Activated naive CD4-positive, alpha-beta T cell treated with anti-CD3 and anti-CD28 coated beads, Interleukin-2, amount 10 ng/mL, durations not matched to agents 7 days and 5 days (primary cell): ENCODE data around the gene PHF23.
A peak's percentile ranks its signal among the peaks of the same experiment; 100 is the strongest.

ENCODE experiments used
- CTCF ChIA-PET: fragments of 350-600 bp; sonication (Branson Sonifier 250); formaldehyde crosslinking; loops from one replicate; lab custom pipeline; 2021; ENCODE audit warnings: antibody characterized with exemption; lab: Charles Lee
- DNase-seq: peaks from one replicate; pipeline ENCODE4 v3.0.0-alpha.2; 2020
- H3K27ac Mint-ChIP-seq: one replicate; pipeline ENCODE4 v1.8.0; 2021; ENCODE audit warnings: mild to moderate bottlenecking, moderate library complexity, mixed read lengths
- H3K27me3 Mint-ChIP-seq: one replicate; pipeline ENCODE4 v1.8.0; 2021; ENCODE audit warnings: mild to moderate bottlenecking, mixed read lengths
- H3K36me3 Mint-ChIP-seq: one replicate; pipeline ENCODE4 v1.8.0; 2021; ENCODE audit warnings: mixed read lengths
- H3K4me1 Mint-ChIP-seq: one replicate; pipeline ENCODE4 v1.8.0; 2021; ENCODE audit warnings: mixed read lengths
- H3K4me3 Mint-ChIP-seq: one replicate; pipeline ENCODE4 v1.8.0; 2021; ENCODE audit warnings: mild to moderate bottlenecking, moderate library complexity, mixed read lengths
- H3K9me3 Mint-ChIP-seq: one replicate; pipeline ENCODE4 v1.8.0; 2021; ENCODE audit warnings: mixed read lengths

PHF23 gene

GRCh38 chr17:7262935-7263800 lies 23.9 kb upstream of the PHF23 start:
- Mint-ChIP-seq H3K4me3 (peak overlapping the region; percentile 19), H3K27ac (peak overlapping the region; percentile 24), H3K27me3 (peaks cover 76% of the 10 kb centered on the region), H3K36me3 (peaks cover 3% of the 10 kb centered on the region), H3K4me1 (peaks cover 33% of the 10 kb centered on the region), H3K9me3 (no peaks in the 10 kb centered on the region)
- CTCF ChIA-PET, result interaction anchor here (0.6 to 0.8 kb wide), 2 partner anchors 218 to 240 kb away, joined by 3 read pairs; no protein-coding TSS in a partner anchor
- DNase-seq, result peak; percentile 54

- Mint-ChIP-seq H3K4me1 (peaks cover 33% of the 10 kb centered on the region), H3K4me3 (peak within 1 kb of the TSS; percentile 57), H3K36me3 (peaks cover 3% of the 10 kb centered on the region), H3K9me3 (no peaks in the 10 kb centered on the region), H3K27ac (peak within 1 kb of the TSS; percentile 65), H3K27me3 (peaks cover 69% of the 10 kb centered on the region)
- peak; percentile 37 for DNase-seq
- CTCF ChIA-PET, result no interaction called here
Measured at GRCh38 chr17:7262192-7262934, 23.1 kb upstream of the PHF23 start, which contains the start of gene CLDN7. Gene CLDN7 (minus strand): TSS chr17:7262478. CDS start chr17:7262043, 435 bp downstream.

- peaks cover 62% of the 10 kb centered on the region for H3K27me3 Mint-ChIP-seq
- H3K9me3 Mint-ChIP-seq, result no peaks in the 10 kb centered on the region
- peak overlapping the region; percentile 57 for H3K4me3 Mint-ChIP-seq
- H3K36me3 Mint-ChIP-seq, result peaks cover 7% of the 10 kb centered on the region
- H3K4me1 Mint-ChIP-seq, result peaks cover 31% of the 10 kb centered on the region
- peak overlapping the region; percentile 65 for H3K27ac Mint-ChIP-seq
- CTCF ChIA-PET, result no interaction called here
- DNase-seq, result peak; percentile 39
Measured at GRCh38 chr17:7261379-7262191, 22.3 kb upstream of the PHF23 start.

- DNase-seq, result peak; percentile 53
- Mint-ChIP-seq H3K4me1 (peaks cover 31% of the 10 kb centered on the region), H3K36me3 (peaks cover 9% of the 10 kb centered on the region), H3K9me3 (no peaks in the 10 kb centered on the region), H3K27ac (no peak overlapping the region), H3K27me3 (peaks cover 55% of the 10 kb centered on the region), H3K4me3 (peak overlapping the region; percentile 52)
- CTCF ChIA-PET, result no interaction called here
Measured at GRCh38 chr17:7260651-7261378, 21.6 kb upstream of the PHF23 start.

- Mint-ChIP-seq H3K4me1 (peaks cover 31% of the 10 kb centered on the region), H3K36me3 (peaks cover 12% of the 10 kb centered on the region), H3K27ac (no peak overlapping the region), H3K9me3 (no peaks in the 10 kb centered on the region), H3K4me3 (no peak overlapping the region), H3K27me3 (peaks cover 51% of the 10 kb centered on the region)
- no peak for DNase-seq
- CTCF ChIA-PET, result no interaction called here
Measured at GRCh38 chr17:7260151-7260550, 20.9 kb upstream of the PHF23 start.

GRCh38 chr17:7259555-7259889 lies 20.3 kb upstream of the PHF23 start:
- Mint-ChIP-seq H3K36me3 (peaks cover 18% of the 10 kb centered on the region), H3K9me3 (no peaks in the 10 kb centered on the region), H3K4me1 (peaks cover 35% of the 10 kb centered on the region), H3K27ac (no peak overlapping the region), H3K4me3 (no peak overlapping the region), H3K27me3 (peaks cover 45% of the 10 kb centered on the region)
- CTCF ChIA-PET, result interaction anchor here (0.9 to 1.8 kb wide), 2 partner anchors 37 to 39 kb away, joined by 3 to 6 read pairs; no protein-coding TSS in a partner anchor
- DNase-seq, result no peak

GRCh38 chr17:7258731-7259554 lies 19.7 kb upstream of the PHF23 start:
- H3K4me3 Mint-ChIP-seq, result no peak overlapping the region
- H3K4me1 Mint-ChIP-seq, result peaks cover 37% of the 10 kb centered on the region
- DNase-seq, result peak; percentile 19
- CTCF ChIA-PET, result interaction anchor here (0.9 to 1.8 kb wide), 2 partner anchors 38 to 40 kb away, joined by 3 to 6 read pairs; no protein-coding TSS in a partner anchor
- H3K36me3 Mint-ChIP-seq, result peaks cover 23% of the 10 kb centered on the region
- no peaks in the 10 kb centered on the region for H3K9me3 Mint-ChIP-seq
- no peak overlapping the region for H3K27ac Mint-ChIP-seq
- peaks cover 39% of the 10 kb centered on the region for H3K27me3 Mint-ChIP-seq

- CTCF ChIA-PET, result interaction anchor here (1.0 to 1.5 kb wide), 3 partner anchors 39 to 304 kb away, joined by 3 to 9 read pairs (median 3); no protein-coding TSS in a partner anchor
- Mint-ChIP-seq H3K27me3 (peaks cover 19% of the 10 kb centered on the region), H3K9me3 (no peaks in the 10 kb centered on the region), H3K27ac (no peak overlapping the region), H3K36me3 (peaks cover 27% of the 10 kb centered on the region), H3K4me1 (peaks cover 32% of the 10 kb centered on the region), H3K4me3 (no peak overlapping the region)
- DNase-seq, result no peak
Measured at GRCh38 chr17:7256766-7257456, 17.7 kb upstream of the PHF23 start.

GRCh38 chr17:7254511-7254910 lies 15.3 kb upstream of the PHF23 start:
- H3K27ac Mint-ChIP-seq, result no peak overlapping the region
- CTCF ChIA-PET, result interaction anchor here (1.2 kb wide), 1 partner anchor 102 kb away, joined by 3 read pairs; no protein-coding TSS in a partner anchor
- no peak for DNase-seq

GRCh38 chr17:7253082-7253481 lies 13.8 kb upstream of the PHF23 start:
- CTCF ChIA-PET, result interaction anchor here (1.2 kb wide), 1 partner anchor 103 kb away, joined by 3 read pairs; no protein-coding TSS in a partner anchor
- peaks cover 30% of the 10 kb centered on the region for H3K36me3 Mint-ChIP-seq
- H3K27me3 Mint-ChIP-seq, result no peaks in the 10 kb centered on the region
- H3K9me3 Mint-ChIP-seq, result no peaks in the 10 kb centered on the region
- peaks cover 48% of the 10 kb centered on the region for H3K4me1 Mint-ChIP-seq
- peak overlapping the region; percentile 84 for H3K4me3 Mint-ChIP-seq
- H3K27ac Mint-ChIP-seq, result peak overlapping the region; percentile 99
- DNase-seq, result no peak

More at GRCh38 chr17:7254511-7254910, 15.3 kb upstream of the PHF23 start:
- H3K27me3 Mint-ChIP-seq, result no peaks in the 10 kb centered on the region
- H3K4me1 Mint-ChIP-seq, result peaks cover 36% of the 10 kb centered on the region
- no peaks in the 10 kb centered on the region for H3K9me3 Mint-ChIP-seq
- peaks cover 27% of the 10 kb centered on the region for H3K36me3 Mint-ChIP-seq
- peak overlapping the region; percentile 26 for H3K4me3 Mint-ChIP-seq

- Mint-ChIP-seq H3K9me3 (no peaks in the 10 kb centered on the region), H3K27ac (peak within 1 kb of the TSS; percentile 99), H3K4me1 (peaks cover 48% of the 10 kb centered on the region), H3K36me3 (peaks cover 30% of the 10 kb centered on the region), H3K4me3 (peak within 1 kb of the TSS; percentile 84), H3K27me3 (no peaks in the 10 kb centered on the region)
- CTCF ChIA-PET, result no interaction called here
- DNase-seq, result peak; percentile 95
Measured at GRCh38 chr17:7252176-7253043, 13.2 kb upstream of the PHF23 start, which contains the start of gene ELP5. Gene ELP5 (plus strand): TSS chr17:7252215. CDS start chr17:7252551, 336 bp downstream.
